ENCODE data around the gene OR13C2.
"Not testable (repeated sequence)": the region's sequence is repeated elsewhere in the genome, so short reads cannot be mapped to it uniquely, and the experiment has no call there.

OR13C2 gene, protein sequence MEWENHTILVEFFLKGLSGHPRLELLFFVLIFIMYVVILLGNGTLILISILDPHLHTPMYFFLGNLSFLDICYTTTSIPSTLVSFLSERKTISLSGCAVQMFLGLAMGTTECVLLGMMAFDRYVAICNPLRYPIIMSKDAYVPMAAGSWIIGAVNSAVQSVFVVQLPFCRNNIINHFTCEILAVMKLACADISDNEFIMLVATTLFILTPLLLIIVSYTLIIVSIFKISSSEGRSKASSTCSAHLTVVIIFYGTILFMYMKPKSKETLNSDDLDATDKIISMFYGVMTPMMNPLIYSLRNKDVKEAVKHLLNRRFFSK

GRCh38 chr9:104605527-104605926 is at the start of gene OR13C2:
Gene OR13C2 (minus strand): TSS chr9:104605627. CDS start chr9:104605627, 0 bp downstream.
- H3K27me3 ChIP-seq (ENCODE audit: control insufficient read depth, low read length); H3K4me1 ChIP-seq (ENCODE audit: control insufficient read depth, low read length); H3K9me3 ChIP-seq (ENCODE audit: control insufficient read depth, insufficient read depth, low read length); H3K9me2 ChIP-seq (replicated peaks; ENCODE audit: control insufficient read depth, low read length); H3K79me2 ChIP-seq (ENCODE audit: control insufficient read depth, low read length); H3K27ac ChIP-seq (ENCODE audit: low read depth, low read length); H3K4me2 ChIP-seq (ENCODE audit: low read length); H4K20me1 ChIP-seq (ENCODE audit: control insufficient read depth, insufficient read depth, low read depth, low read length); H3F3A ChIP-seq (ENCODE audit: control insufficient read depth, insufficient read depth); H3K4me3 ChIP-seq (ENCODE audit: low read length); H3K36me3 ChIP-seq (ENCODE audit: control insufficient read depth, low read length): not testable (repeated sequence)

DNA sequence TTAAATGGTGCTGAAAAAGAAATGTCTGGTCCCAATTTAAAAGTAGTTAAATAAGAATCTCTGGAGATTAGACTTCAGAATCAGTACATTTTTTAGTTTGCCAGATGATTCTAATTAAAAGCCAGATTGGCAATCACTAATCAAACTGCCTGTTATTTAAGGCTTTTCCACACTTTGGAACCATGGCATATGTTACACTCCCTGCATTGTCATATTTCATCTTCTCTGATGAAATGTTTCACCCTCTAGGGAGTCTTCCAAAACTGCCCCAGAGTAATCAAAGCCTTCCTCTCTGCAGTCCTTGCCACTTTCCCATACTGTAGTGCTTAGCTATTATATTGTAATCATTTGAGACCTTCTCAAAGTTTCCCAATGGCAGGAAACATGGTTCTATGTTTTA is 30.0 kb upstream of the OR13C2 start:
- Histone ChIP-seq H3K79me2 (ENCODE audit: control insufficient read depth, low read length) (no peaks in the 10 kb centered on the region), H4K20me1 (ENCODE audit: control insufficient read depth, insufficient read depth, low read depth, low read length) (no peaks in the 10 kb centered on the region), H3K4me1 (ENCODE audit: control insufficient read depth, low read length) (no peaks in the 10 kb centered on the region), H3K9me2 (replicated peaks; ENCODE audit: control insufficient read depth, low read length) (no peaks in the 10 kb centered on the region), H3K36me3 (ENCODE audit: control insufficient read depth, low read length) (no peaks in the 10 kb centered on the region), H3K4me2 (ENCODE audit: low read length) (no peak overlapping the region), H3K27ac (ENCODE audit: low read depth, low read length) (no peak overlapping the region), H3K9me3 (ENCODE audit: control insufficient read depth, insufficient read depth, low read length) (no peaks in the 10 kb centered on the region), H3K27me3 (ENCODE audit: control insufficient read depth, low read length) (no peaks in the 10 kb centered on the region), H3F3A (ENCODE audit: control insufficient read depth, insufficient read depth) (no peaks in the 10 kb centered on the region), H3K4me3 (ENCODE audit: low read length) (no peak overlapping the region)
- TF ChIP-seq EZH2phosphoT487 (IDR thresholded peaks at IDR 0.05; ENCODE audit: borderline replicate concordance, low read length) = no peak
- TF ChIP-seq, protein P1, sequence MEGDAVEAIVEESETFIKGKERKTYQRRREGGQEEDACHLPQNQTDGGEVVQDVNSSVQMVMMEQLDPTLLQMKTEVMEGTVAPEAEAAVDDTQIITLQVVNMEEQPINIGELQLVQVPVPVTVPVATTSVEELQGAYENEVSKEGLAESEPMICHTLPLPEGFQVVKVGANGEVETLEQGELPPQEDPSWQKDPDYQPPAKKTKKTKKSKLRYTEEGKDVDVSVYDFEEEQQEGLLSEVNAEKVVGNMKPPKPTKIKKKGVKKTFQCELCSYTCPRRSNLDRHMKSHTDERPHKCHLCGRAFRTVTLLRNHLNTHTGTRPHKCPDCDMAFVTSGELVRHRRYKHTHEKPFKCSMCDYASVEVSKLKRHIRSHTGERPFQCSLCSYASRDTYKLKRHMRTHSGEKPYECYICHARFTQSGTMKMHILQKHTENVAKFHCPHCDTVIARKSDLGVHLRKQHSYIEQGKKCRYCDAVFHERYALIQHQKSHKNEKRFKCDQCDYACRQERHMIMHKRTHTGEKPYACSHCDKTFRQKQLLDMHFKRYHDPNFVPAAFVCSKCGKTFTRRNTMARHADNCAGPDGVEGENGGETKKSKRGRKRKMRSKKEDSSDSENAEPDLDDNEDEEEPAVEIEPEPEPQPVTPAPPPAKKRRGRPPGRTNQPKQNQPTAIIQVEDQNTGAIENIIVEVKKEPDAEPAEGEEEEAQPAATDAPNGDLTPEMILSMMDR (IDR thresholded peaks at IDR 0.05; ENCODE audit: low read depth, low read length, poor library complexity, severe bottlenecking) = no peak

- no peaks in the 10 kb centered on the region for H3K9me3 ChIP-seq (ENCODE audit: control insufficient read depth, insufficient read depth, low read length)
- H4K20me1 ChIP-seq (ENCODE audit: control insufficient read depth, insufficient read depth, low read depth, low read length) = no peaks in the 10 kb centered on the region
- H3K36me3 ChIP-seq (ENCODE audit: control insufficient read depth, low read length) = no peaks in the 10 kb centered on the region
- no peaks in the 10 kb centered on the region for H3K79me2 ChIP-seq (ENCODE audit: control insufficient read depth, low read length)
- no peak overlapping the region for H3K4me3 ChIP-seq (ENCODE audit: low read length)
- no peaks in the 10 kb centered on the region for H3K27me3 ChIP-seq (ENCODE audit: control insufficient read depth, low read length)
- H3F3A ChIP-seq (ENCODE audit: control insufficient read depth, insufficient read depth) = no peaks in the 10 kb centered on the region
- TF ChIP-seq, protein P1 (IDR thresholded peaks at IDR 0.05; ENCODE audit: low read depth, low read length, poor library complexity, severe bottlenecking) = no peak
- TF ChIP-seq EZH2phosphoT487 (IDR thresholded peaks at IDR 0.05; ENCODE audit: borderline replicate concordance, low read length) = no peak
- no peaks in the 10 kb centered on the region for H3K9me2 ChIP-seq (replicated peaks; ENCODE audit: control insufficient read depth, low read length)
- H3K27ac ChIP-seq (ENCODE audit: low read depth, low read length) = no peak overlapping the region
- no peaks in the 10 kb centered on the region for H3K4me1 ChIP-seq (ENCODE audit: control insufficient read depth, low read length)
- H3K4me2 ChIP-seq (ENCODE audit: low read length) = no peak overlapping the region
These were observed 28.6 kb upstream of the OR13C2 start for GRCh38 chr9:104633976-104634520.

DNA sequence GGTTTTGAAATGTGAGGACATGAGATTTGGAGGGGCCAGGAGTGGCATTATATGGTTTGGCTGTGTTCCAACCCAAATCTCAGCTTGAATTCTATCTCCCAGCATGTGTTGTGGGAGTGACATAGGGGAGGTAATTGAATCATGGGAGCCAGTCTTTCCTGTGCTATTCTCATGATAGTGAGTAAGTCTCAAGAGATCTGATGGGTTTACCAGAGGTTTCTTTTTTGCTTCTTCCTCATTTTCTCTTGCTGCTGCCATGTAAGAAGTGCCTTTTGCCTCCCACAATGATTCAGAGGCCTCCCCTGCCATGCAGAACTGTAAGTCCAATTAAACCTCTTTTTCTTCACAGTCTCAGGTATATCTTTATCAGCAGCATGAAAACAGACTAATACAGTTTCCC is 20.5 kb upstream of the OR13C2 start:
- not testable (repeated sequence) for H3F3A ChIP-seq (ENCODE audit: control insufficient read depth, insufficient read depth); H3K27ac ChIP-seq (ENCODE audit: low read depth, low read length); H3K9me2 ChIP-seq (replicated peaks; ENCODE audit: control insufficient read depth, low read length); H3K4me2 ChIP-seq (ENCODE audit: low read length); H3K79me2 ChIP-seq (ENCODE audit: control insufficient read depth, low read length); H3K4me1 ChIP-seq (ENCODE audit: control insufficient read depth, low read length); H3K9me3 ChIP-seq (ENCODE audit: control insufficient read depth, insufficient read depth, low read length); H3K36me3 ChIP-seq (ENCODE audit: control insufficient read depth, low read length); H3K4me3 ChIP-seq (ENCODE audit: low read length); H3K27me3 ChIP-seq (ENCODE audit: control insufficient read depth, low read length); H4K20me1 ChIP-seq (ENCODE audit: control insufficient read depth, insufficient read depth, low read depth, low read length)

Data from DOHH2 (cell line).